ENCODE results near the gene SF3B1.
"Not testable (repeated sequence)": the region's sequence is repeated elsewhere in the genome, so short reads cannot be mapped to it uniquely, and the experiment has no call there.

Gene SF3B1, protein sequence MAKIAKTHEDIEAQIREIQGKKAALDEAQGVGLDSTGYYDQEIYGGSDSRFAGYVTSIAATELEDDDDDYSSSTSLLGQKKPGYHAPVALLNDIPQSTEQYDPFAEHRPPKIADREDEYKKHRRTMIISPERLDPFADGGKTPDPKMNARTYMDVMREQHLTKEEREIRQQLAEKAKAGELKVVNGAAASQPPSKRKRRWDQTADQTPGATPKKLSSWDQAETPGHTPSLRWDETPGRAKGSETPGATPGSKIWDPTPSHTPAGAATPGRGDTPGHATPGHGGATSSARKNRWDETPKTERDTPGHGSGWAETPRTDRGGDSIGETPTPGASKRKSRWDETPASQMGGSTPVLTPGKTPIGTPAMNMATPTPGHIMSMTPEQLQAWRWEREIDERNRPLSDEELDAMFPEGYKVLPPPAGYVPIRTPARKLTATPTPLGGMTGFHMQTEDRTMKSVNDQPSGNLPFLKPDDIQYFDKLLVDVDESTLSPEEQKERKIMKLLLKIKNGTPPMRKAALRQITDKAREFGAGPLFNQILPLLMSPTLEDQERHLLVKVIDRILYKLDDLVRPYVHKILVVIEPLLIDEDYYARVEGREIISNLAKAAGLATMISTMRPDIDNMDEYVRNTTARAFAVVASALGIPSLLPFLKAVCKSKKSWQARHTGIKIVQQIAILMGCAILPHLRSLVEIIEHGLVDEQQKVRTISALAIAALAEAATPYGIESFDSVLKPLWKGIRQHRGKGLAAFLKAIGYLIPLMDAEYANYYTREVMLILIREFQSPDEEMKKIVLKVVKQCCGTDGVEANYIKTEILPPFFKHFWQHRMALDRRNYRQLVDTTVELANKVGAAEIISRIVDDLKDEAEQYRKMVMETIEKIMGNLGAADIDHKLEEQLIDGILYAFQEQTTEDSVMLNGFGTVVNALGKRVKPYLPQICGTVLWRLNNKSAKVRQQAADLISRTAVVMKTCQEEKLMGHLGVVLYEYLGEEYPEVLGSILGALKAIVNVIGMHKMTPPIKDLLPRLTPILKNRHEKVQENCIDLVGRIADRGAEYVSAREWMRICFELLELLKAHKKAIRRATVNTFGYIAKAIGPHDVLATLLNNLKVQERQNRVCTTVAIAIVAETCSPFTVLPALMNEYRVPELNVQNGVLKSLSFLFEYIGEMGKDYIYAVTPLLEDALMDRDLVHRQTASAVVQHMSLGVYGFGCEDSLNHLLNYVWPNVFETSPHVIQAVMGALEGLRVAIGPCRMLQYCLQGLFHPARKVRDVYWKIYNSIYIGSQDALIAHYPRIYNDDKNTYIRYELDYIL

DNA sequence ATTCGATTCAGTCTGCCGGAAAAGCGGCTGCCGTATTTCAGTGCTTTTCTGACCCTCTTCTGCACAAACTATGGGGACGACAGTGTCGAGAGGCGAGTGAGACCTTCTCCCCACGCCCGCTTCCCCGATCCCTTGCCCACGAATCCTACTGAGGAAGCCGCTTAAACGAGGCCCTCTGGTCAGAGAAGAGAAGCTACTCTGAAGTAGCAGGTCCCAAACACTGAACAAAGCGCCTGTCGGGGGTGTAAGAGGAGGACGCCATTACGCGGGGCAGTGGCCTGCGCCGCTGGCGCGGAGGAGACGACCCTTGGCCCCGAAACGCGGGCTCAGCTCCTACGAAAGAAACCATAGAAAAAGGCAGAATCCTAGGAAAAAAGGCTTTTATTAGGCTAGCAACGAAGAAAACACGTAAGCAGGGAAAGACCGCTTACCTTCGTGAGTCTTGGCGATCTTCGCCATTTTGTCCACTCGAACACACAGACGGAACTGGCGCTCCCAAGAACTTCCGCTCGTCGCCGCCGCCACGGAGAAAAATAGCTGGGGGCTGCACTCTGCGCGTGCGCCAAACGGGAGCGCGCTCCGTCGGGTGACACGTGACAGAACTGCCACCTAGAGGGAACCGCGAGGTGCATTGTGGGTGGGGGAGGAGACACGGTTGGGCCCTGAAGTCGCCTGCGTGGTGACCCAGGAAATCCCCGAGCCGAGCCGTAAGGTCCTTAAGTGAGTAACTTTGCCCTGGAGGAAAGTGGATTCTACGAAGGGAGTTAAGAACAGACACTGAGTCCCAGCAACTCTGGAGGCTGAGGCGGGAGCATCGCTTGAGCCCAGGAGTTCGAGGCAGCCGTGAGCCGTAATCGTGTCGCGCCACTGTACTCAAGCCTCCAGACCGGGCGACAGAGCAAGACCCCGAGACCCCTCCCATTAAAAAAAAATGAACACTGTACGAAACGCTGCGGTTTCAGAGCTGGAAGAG lies at the start of gene SF3B1:
Gene SF3B1 (minus strand): TSS at position 488 of the 973 bp plus-strand sequence. CDS start 29 bp downstream, at position 459.
- DNase-seq (ENCODE audit: low read depth in 2 of 2, low spot score in 1 of 2), result peak; percentile 95 to 98

DNA sequence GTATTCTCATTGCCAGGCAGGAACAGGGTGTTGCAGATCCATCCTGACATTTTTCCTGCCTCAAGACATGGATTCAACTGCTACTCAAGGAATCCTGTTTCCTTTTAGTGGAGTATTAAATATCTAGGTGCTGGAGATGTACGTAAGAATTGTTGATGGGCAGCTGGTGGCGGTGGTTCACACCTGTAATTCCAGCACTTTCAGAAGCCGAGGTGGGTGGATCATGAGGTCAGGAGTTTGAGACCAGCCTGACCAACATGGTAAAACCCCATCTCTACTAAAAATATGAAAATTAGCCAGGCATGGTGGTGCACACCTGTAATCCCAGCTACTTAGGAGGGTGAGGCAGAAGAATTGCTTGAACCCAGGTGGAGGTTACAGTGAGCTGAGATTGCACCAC lies 49.4 kb upstream of the SF3B1 start:
- not testable (repeated sequence) for DNase-seq (ENCODE audit: low read depth in 2 of 2, low spot score in 1 of 2)

DNA sequence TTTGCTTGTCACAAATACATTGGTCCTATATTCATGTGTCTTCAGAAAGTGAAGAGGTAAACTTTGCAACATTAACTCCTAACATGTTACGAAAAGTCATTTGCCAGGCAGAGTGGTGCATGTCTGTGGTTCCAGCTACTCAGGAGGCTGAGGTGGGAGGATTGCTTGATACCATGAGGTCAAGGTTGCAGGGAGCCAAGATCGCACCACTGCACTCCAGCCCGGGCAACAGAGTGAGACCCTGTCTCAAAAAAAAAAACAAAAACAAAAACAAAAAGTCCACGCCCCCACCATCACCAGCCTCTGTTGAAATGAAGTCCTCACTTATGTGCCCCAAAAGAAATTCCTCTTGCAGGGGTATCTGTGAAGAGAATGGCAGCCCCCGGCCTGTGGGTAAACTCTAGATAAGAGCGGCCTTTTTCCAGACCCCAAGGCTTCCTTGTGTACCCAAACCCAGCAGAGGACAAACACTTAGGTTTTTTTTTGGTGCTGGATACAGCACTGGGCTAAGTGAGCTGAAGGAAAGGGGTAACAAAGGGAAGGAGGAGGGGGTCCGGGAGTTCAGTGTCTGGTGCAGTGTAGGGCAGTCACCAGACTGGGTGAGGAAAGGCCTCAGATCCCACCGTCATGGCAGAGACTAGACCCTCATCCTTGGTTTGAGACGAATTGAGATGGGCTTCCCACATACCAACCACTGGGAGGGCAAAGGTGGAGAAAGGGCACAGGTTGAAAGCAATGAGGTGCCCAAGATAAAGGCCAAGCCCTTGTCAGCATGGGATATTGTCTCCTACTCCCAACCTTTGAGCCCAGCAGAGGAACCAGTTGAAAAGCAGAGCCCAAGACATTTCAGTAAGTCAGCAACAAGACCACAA lies 45.6 kb upstream of the SF3B1 start:
- no peak for DNase-seq (ENCODE audit: low read depth in 2 of 2, low spot score in 1 of 2)

DNA sequence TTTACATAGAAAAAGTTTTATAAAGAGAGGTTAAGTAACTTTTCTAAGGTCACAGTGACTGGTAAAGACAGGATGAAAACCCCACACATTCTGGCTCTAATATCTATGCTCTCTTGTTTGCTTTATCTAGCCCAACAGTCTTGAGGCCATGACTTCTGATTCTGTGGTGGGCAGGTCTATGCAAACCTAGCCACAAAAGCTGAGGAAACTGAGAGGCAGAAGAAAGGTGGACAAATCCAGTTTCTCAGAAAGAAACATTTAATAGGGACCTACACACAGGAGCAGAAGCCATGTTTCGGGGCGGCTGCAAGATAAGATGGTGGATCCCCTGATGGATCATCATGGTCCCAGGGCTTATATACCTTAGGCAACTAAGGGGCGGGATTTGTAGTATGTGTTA lies 43.0 kb upstream of the SF3B1 start:
- DNase-seq (ENCODE audit: low read depth in 2 of 2, low spot score in 1 of 2), result no peak

DNA sequence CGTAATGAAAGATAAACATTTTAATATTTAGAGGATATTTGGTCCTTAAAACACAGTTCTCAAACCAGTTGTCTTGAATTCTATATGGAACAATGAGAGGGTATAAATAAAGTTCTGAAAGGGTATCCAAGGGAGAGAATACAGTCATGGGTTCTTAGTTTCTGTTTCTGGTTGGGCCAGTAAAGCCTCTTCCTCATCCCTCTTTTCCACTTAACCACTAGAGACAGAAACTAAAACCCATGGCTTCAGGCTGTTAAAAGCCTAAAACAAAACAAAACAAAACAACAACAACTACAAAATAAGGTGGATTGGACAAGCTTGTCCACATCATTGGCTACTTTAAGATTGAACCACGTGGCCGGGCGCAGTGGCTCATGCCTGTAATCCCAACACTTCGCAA lies 37.3 kb upstream of the SF3B1 start:
- no peak for DNase-seq (ENCODE audit: low read depth in 2 of 2, low spot score in 1 of 2)

DNA sequence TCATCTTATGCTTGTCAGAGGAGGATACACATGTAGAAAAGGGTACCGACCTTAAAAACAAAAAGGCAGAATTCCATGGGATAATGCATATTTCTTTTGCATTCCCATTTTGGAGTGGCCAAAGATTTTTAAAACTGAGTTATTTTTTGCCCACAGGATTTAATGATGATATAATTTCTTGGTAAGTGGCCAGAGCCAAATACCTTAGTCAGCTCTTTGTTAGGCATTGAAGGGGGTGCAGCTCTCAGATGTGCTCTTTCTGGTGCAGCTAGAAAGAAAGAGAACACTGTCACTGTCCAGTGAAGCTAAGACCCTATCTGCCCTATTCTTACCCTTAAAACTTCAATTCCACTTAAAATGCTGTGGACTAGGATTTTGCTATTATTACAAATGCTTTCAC lies 29.3 kb upstream of the SF3B1 start:
- DNase-seq (ENCODE audit: low read depth in 2 of 2, low spot score in 1 of 2), result no peak

DNA sequence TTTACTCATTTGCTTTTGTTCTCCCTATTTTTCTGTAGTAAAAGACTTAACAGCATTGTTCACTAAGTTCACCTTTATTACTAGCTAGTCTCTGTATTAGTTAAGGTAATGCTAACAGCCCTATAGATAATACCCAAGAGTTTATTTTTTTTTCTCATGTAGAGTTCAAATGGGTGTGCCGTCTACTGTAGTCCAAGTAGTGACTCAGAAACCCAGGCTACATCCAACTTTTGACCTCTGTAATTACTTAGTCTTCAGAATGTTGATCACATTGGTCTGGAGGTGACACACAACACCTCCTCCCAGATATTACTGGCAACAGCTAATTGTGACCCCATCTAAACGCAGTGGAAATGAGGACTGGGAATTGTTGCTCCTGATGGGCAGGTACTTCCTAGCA lies 26.2 kb upstream of the SF3B1 start:
- no peak for DNase-seq (ENCODE audit: low read depth in 2 of 2, low spot score in 1 of 2)

DNA sequence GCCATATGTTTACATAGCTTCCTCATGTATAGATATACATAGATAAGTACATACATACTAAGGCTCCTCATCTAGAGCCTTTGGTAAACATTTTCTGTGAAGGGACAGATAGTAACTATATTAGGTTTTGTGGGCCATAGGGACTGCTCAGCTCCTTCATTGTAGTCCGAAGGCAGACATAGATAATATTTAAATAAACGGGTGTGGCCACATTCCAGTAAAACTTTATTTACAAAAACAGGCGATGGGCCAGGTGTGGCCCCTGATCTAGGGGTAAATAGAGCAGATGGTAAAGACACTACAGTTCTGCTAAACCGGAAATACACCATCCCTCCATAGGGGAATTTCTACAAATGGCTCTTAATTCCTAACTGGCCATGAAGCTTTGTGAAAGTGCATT lies 25.8 kb upstream of the SF3B1 start:
- DNase-seq (ENCODE audit: low read depth in 2 of 2, low spot score in 1 of 2), result no peak

DNA sequence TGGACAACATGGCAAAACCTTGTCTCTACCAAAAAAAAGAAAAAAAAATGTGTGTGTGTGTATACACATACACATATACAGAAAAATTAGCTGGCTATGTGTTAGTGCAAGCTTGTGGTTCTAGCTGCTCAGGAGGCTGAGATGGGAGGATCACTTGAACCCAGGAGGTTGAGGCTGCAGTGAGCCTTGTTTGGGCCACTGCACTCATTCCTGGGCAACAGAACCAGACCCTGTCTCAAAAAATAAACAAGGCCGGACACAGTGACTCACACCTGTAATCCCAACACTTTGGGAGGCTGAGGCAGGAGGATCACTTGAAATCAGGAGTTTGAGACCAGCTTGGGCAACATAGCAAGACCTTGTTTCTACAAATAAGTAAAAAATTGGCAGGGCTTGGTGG lies 20.6 kb upstream of the SF3B1 start:
- DNase-seq (ENCODE audit: low read depth in 2 of 2, low spot score in 1 of 2), result no peak

DNA sequence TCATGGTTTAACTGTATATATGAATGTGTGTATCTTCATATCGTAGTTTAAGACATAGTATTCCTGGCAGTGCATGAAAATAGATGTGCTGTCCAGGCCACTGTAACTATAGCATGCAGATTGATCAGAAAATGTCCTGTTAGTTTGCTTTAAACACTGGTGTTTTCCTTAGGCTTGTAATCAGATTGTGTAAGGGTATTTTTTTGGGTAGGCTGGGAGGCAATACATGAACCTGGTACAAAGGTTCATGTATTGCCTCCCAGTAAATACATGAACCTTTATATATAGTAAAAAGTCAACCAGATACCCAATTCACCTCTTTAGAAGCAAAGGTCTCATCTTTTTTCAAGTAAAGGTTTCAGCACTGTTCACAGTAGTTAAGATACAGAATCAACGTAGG lies 20.1 kb upstream of the SF3B1 start:
- no peak for DNase-seq (ENCODE audit: low read depth in 2 of 2, low spot score in 1 of 2)

DNA sequence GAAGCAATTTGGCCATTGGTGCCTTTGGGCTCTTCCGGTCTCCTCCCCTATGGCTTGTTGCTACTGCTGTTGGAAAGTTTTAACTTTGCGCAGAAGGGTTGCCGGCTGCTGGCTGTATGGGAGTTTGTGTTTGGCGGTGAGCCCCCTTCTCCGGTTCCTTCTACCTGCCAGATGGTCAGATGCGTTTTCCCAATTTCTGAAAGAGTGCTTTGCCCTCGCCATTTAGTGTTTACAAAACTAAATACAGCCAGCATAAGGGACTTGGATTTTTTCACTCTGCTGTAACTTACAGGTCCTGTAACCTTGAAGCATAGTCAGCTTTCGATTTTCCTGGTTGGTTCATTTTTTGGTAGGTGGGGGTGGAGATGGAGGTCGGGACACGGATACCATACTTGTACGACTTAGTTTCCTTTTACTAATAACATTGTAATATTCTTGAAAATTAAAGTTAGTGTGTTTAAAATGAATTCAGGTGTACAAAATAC lies 19.1 kb upstream of the SF3B1 start:
- DNase-seq (ENCODE audit: low read depth in 2 of 2, low spot score in 1 of 2), result no peak

DNA sequence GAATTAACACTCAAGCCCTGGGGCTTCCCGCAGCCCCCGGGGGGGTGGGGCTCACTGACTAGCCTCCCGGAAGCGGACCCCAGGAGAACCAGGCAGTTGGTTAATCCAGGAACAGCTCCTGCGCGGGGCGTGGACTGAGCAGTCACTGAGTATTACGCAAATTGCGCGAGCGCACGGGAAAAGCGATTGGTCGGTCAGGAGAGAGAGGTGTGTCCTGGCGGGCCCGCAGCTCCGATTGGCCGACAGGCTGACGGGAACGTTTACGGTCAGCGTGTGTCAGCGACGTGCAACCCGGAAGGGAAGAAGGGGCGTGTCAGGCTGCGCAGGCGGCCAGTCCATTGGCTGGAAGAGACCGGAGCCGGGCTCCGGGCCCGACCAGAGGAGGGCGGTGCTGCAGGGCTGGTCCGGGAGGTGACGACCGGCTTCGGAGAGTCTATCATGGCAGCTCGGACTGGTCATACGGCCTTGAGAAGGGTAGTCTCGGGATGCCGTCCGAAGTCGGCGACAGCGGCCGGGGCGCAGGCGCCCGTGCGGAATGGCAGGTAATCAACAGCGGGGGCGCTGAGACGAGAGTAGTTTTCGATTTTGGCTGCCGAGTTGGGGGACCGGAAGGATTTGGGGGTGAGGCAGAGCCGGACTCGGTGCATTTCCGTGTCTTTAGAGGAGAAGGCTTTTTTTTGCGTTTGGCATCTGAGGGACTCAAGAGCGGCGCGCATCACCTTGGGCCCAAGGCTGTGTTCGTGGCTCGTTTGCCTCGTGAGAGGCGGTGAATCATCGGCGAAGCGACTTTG lies 18.5 kb upstream of the SF3B1 start, which contains the start of gene COQ10B:
Gene COQ10B (plus strand): TSS at position 430 of the 791 bp plus-strand sequence. CDS start 9 bp downstream, at position 439.
- peak; percentile 90 to 98 for DNase-seq (ENCODE audit: low read depth in 2 of 2, low spot score in 1 of 2)

DNA sequence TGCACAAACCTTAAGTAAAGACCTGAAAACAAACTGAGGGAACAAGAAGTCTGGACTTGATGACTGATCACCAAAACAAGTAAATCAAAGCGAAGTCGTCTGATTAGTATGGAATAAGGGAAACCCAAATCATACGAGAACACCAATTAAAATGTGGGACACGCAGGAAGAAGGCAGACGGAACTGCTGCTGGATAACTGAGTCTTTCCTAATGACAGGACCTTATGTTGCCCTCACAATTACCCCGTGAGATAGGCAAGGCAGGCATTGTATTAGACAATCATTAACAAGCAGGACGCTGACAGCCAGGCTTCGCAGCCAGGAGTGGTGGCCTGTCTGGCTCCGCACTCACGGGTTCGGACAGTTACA lies 17.9 kb upstream of the SF3B1 start:
- DNase-seq (ENCODE audit: low read depth in 2 of 2, low spot score in 1 of 2), result no peak

DNA sequence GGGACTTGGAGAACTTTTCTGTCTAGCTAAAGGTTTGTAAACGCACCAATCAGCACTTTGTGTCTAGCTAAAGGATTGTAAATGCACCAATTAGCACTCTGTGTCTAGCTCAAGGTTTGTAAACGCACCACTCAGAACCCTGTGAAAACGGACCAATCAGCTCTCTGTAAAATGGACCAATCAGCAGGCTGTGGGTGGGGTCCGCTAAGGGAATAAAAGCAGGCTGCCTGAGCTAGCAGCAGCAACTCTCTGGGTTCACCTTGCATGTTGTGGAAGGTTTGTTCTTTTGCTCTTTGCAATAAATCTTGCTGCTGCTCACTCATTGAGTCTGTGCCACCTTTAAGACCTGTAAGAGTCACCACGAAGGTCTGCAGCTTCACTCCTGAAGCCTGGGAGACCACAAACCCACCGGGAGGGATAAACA lies 16.1 kb upstream of the SF3B1 start:
- not testable (repeated sequence) for DNase-seq (ENCODE audit: low read depth in 2 of 2, low spot score in 1 of 2)

DNA sequence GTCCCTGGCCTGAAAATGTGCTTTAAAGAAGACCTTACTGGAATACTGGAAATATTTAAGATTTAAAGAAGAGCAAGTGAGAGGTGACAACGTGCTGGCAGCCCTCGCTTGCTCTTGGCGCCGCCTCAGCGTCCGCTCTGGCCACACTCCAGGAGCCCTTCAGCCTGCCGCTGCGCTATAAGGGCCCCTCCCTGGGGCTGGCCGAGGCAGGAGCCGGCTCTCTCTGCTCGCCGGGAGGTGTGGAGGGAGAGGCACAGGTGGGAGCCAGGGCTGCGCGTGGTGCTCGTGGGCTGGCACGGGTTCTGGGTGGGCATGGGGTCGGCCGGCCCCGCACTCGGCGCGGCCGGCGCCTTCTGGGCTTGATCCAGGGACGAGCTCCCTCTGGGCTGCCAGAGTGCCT lies 15.6 kb upstream of the SF3B1 start:
- DNase-seq (ENCODE audit: low read depth in 2 of 2, low spot score in 1 of 2), result no peak

DNA sequence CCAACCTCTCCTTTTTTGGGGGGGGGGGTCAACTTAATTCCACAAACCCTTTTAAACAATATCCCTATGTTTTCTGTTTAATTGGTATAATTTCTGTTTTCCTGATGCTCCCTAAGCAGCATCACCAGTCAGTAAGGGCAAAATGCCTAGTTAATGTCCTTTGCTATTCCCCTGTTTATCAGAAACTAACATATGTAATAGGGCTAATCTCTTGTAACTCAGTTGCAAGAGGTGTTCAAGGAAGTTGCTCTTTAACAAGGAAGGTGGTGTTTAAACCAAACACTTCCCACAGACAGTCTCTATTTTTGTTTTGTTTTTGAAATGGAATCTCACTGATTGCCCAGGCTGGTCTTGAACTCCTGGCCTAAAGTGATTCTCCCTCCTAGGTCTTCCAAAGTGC lies 12.0 kb upstream of the SF3B1 start:
- no peak for DNase-seq (ENCODE audit: low read depth in 2 of 2, low spot score in 1 of 2)

DNA sequence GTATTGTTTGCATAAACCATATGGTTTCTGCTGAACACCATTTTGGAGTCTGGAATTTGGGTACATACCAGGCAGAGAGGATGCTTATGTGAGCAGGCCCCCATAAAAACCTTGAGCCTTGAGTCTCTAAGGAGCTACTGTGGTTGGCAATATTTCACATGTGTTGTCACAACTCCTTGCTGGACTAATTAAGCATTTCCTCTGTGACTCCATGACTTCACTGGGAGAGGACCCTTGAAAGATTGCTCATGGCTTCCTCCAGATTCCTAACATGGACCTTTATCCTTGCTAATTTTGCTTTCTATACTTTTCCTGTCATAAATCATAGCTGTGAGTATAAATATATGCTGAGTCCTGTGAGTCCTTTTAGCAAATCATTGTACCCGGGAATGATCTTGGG lies 10.9 kb upstream of the SF3B1 start:
- DNase-seq (ENCODE audit: low read depth in 2 of 2, low spot score in 1 of 2), result no peak

DNA sequence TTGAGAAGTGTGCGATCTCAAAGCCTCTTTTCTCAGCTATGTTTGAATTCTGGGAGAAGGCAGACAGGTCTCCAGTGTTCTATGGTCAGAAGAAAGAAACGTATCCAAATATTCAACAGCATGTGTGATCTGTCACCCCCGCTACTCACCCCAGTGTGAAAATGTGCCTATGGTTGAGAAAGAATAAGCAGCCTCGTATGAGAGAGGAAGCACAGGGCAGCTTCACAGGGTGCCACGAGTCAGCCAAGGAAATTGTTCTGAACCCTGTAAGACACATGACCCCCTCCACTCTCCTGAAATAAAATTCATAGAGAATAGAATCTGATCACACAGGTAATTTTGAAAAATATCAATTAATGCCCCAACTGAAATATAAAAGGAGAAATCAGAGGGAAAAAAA lies 8.0 kb upstream of the SF3B1 start:
- DNase-seq (ENCODE audit: low read depth in 2 of 2, low spot score in 1 of 2), result no peak

Measured in stimulated activated CD8-positive, alpha-beta memory T cell treated with anti-CD3 and anti-CD28 coated beads, Interleukin-4, amount 100 ng/mL, for 1 hour (primary cell).